Measurements from ENCODE around the gene RAD51B.
A peak's percentile ranks its signal among the peaks of the same experiment; 100 is the strongest.
"Not testable (repeated sequence)": the region's sequence is repeated elsewhere in the genome, so short reads cannot be mapped to it uniquely, and the experiment has no call there.

RAD51B gene

GRCh38 chr14:68210729-68211299, 391.2 kb downstream of the RAD51B start:
- Mint-ChIP-seq H3K27ac (peak overlapping the region; percentile 83), H3K27me3 (no peaks in the 10 kb centered on the region), H3K4me3 (peak overlapping the region; percentile 74), H3K4me1 (peaks cover 22% of the 10 kb centered on the region), H3K36me3 (no peaks in the 10 kb centered on the region), H3K9me3 (no peaks in the 10 kb centered on the region)
- ATAC-seq (ENCODE audit: low read depth): peak; percentile 76
- DNase-seq (ENCODE audit: low spot score in 2 of 2): peak; percentile 26 to 30

GRCh38 chr14:68211421-68211820, 391.8 kb downstream of the RAD51B start:
- Mint-ChIP-seq H3K4me1 (peaks cover 23% of the 10 kb centered on the region), H3K36me3 (no peaks in the 10 kb centered on the region), H3K4me3 (peak overlapping the region; percentile 74), H3K9me3 (no peaks in the 10 kb centered on the region), H3K27me3 (no peaks in the 10 kb centered on the region), H3K27ac (peak overlapping the region; percentile 83)
- DNase-seq (ENCODE audit: low spot score in 2 of 2) (no peak), ATAC-seq (ENCODE audit: low read depth) (no peak)

- Mint-ChIP-seq H3K4me1 (peaks cover 23% of the 10 kb centered on the region), H3K9me3 (no peaks in the 10 kb centered on the region), H3K27ac (no peak overlapping the region), H3K4me3 (no peak overlapping the region), H3K36me3 (no peaks in the 10 kb centered on the region), H3K27me3 (no peaks in the 10 kb centered on the region)
- ATAC-seq (ENCODE audit: low read depth) (no peak), DNase-seq (ENCODE audit: low spot score in 2 of 2) (no peak)
These were observed 392.3 kb downstream of the RAD51B start for GRCh38 chr14:68211886-68212285.

GRCh38 chr14:68212361-68212760, 392.8 kb downstream of the RAD51B start:
- ATAC-seq (ENCODE audit: low read depth) (no peak), DNase-seq (ENCODE audit: low spot score in 2 of 2) (no peak)
- no peaks in the 10 kb centered on the region for H3K9me3 Mint-ChIP-seq
- peaks cover 23% of the 10 kb centered on the region for H3K4me1 Mint-ChIP-seq
- no peaks in the 10 kb centered on the region for H3K36me3 Mint-ChIP-seq
- H3K27ac Mint-ChIP-seq: no peak overlapping the region
- H3K27me3 Mint-ChIP-seq: no peaks in the 10 kb centered on the region
- H3K4me3 Mint-ChIP-seq: no peak overlapping the region

GRCh38 chr14:68214431-68214830, 394.9 kb downstream of the RAD51B start:
- H3K4me3 Mint-ChIP-seq: no peak overlapping the region
- no peaks in the 10 kb centered on the region for H3K36me3 Mint-ChIP-seq
- no peaks in the 10 kb centered on the region for H3K9me3 Mint-ChIP-seq
- no peaks in the 10 kb centered on the region for H3K27me3 Mint-ChIP-seq
- H3K4me1 Mint-ChIP-seq: peaks cover 20% of the 10 kb centered on the region
- H3K27ac Mint-ChIP-seq: no peak overlapping the region
- ATAC-seq (ENCODE audit: low read depth) (no peak), DNase-seq (ENCODE audit: low spot score in 2 of 2) (no peak)

GRCh38 chr14:68215629-68216028, 396.1 kb downstream of the RAD51B start:
- Mint-ChIP-seq H3K27me3 (no peaks in the 10 kb centered on the region), H3K4me3 (no peak overlapping the region), H3K36me3 (no peaks in the 10 kb centered on the region), H3K9me3 (no peaks in the 10 kb centered on the region), H3K27ac (peak overlapping the region; percentile 81), H3K4me1 (peaks cover 17% of the 10 kb centered on the region)
- ATAC-seq (ENCODE audit: low read depth) (peak; percentile 75), DNase-seq (ENCODE audit: low spot score in 2 of 2) (peak in 1 of 2 donors; percentile 39)

GRCh38 chr14:68216079-68216478, 396.5 kb downstream of the RAD51B start:
- H3K9me3 Mint-ChIP-seq: no peaks in the 10 kb centered on the region
- ATAC-seq (ENCODE audit: low read depth): no peak
- peaks cover 12% of the 10 kb centered on the region for H3K4me1 Mint-ChIP-seq
- H3K27me3 Mint-ChIP-seq: no peaks in the 10 kb centered on the region
- no peaks in the 10 kb centered on the region for H3K36me3 Mint-ChIP-seq
- no peak for DNase-seq (ENCODE audit: low spot score in 2 of 2)
- no peak overlapping the region for H3K4me3 Mint-ChIP-seq
- peak overlapping the region; percentile 81 for H3K27ac Mint-ChIP-seq

- H3K36me3 Mint-ChIP-seq: no peaks in the 10 kb centered on the region
- DNase-seq (ENCODE audit: low spot score in 2 of 2) (no peak), ATAC-seq (ENCODE audit: low read depth) (no peak)
- no peak overlapping the region for H3K27ac Mint-ChIP-seq
- H3K27me3 Mint-ChIP-seq: no peaks in the 10 kb centered on the region
- peaks cover 5% of the 10 kb centered on the region for H3K9me3 Mint-ChIP-seq
- no peak overlapping the region for H3K4me3 Mint-ChIP-seq
- H3K4me1 Mint-ChIP-seq: peaks cover 10% of the 10 kb centered on the region
These were observed 397.4 kb downstream of the RAD51B start for GRCh38 chr14:68216957-68217356.

- Mint-ChIP-seq H3K36me3 (no peaks in the 10 kb centered on the region), H3K27ac (no peak overlapping the region), H3K9me3 (peaks cover 5% of the 10 kb centered on the region), H3K27me3 (no peaks in the 10 kb centered on the region), H3K4me1 (peaks cover 10% of the 10 kb centered on the region), H3K4me3 (no peak overlapping the region)
- ATAC-seq (ENCODE audit: low read depth) (no peak), DNase-seq (ENCODE audit: low spot score in 2 of 2) (no peak)
These were observed 398.3 kb downstream of the RAD51B start for GRCh38 chr14:68217791-68218340.

GRCh38 chr14:68219407-68219806, 399.8 kb downstream of the RAD51B start:
- Mint-ChIP-seq H3K9me3 (peaks cover 5% of the 10 kb centered on the region), H3K27ac (no peak overlapping the region), H3K36me3 (no peaks in the 10 kb centered on the region), H3K27me3 (no peaks in the 10 kb centered on the region), H3K4me3 (no peak overlapping the region), H3K4me1 (peaks cover 8% of the 10 kb centered on the region)
- ATAC-seq (ENCODE audit: low read depth): no peak
- DNase-seq (ENCODE audit: low spot score in 2 of 2): no peak

- not testable (repeated sequence) for H3K27ac Mint-ChIP-seq; ATAC-seq (ENCODE audit: low read depth); H3K4me1 Mint-ChIP-seq; DNase-seq (ENCODE audit: low spot score in 2 of 2); H3K27me3 Mint-ChIP-seq; H3K36me3 Mint-ChIP-seq; H3K4me3 Mint-ChIP-seq; H3K9me3 Mint-ChIP-seq
These were observed 401.5 kb downstream of the RAD51B start for GRCh38 chr14:68221046-68221445.

GRCh38 chr14:68222154-68222553, 402.6 kb downstream of the RAD51B start:
- Mint-ChIP-seq H3K9me3 (peaks cover 6% of the 10 kb centered on the region), H3K27ac (no peak overlapping the region), H3K36me3 (no peaks in the 10 kb centered on the region), H3K27me3 (no peaks in the 10 kb centered on the region), H3K4me1 (no peaks in the 10 kb centered on the region), H3K4me3 (no peak overlapping the region)
- DNase-seq (ENCODE audit: low spot score in 2 of 2): no peak
- no peak for ATAC-seq (ENCODE audit: low read depth)

GRCh38 chr14:68222726-68223125, 403.1 kb downstream of the RAD51B start:
- H3K27ac Mint-ChIP-seq: no peak overlapping the region
- no peaks in the 10 kb centered on the region for H3K4me1 Mint-ChIP-seq
- no peaks in the 10 kb centered on the region for H3K27me3 Mint-ChIP-seq
- no peaks in the 10 kb centered on the region for H3K36me3 Mint-ChIP-seq
- ATAC-seq (ENCODE audit: low read depth): no peak
- peaks cover 6% of the 10 kb centered on the region for H3K9me3 Mint-ChIP-seq
- DNase-seq (ENCODE audit: low spot score in 2 of 2): no peak
- no peak overlapping the region for H3K4me3 Mint-ChIP-seq

- H3K4me3 Mint-ChIP-seq: no peak overlapping the region
These were observed 404.1 kb downstream of the RAD51B start for GRCh38 chr14:68223631-68224030.

GRCh38 chr14:68225321-68225720, 405.7 kb downstream of the RAD51B start:
- H3K4me1 Mint-ChIP-seq: no peaks in the 10 kb centered on the region
- peaks cover 6% of the 10 kb centered on the region for H3K9me3 Mint-ChIP-seq
- H3K27ac Mint-ChIP-seq: no peak overlapping the region
- H3K36me3 Mint-ChIP-seq: no peaks in the 10 kb centered on the region
- no peak for DNase-seq (ENCODE audit: low spot score in 2 of 2)
- no peak overlapping the region for H3K4me3 Mint-ChIP-seq
- no peak for ATAC-seq (ENCODE audit: low read depth)
- no peaks in the 10 kb centered on the region for H3K27me3 Mint-ChIP-seq

More at GRCh38 chr14:68223631-68224030, 404.1 kb downstream of the RAD51B start:
- peaks cover 6% of the 10 kb centered on the region for H3K9me3 Mint-ChIP-seq
- no peaks in the 10 kb centered on the region for H3K4me1 Mint-ChIP-seq
- DNase-seq (ENCODE audit: low spot score in 2 of 2): no peak
- H3K36me3 Mint-ChIP-seq: no peaks in the 10 kb centered on the region
- no peak overlapping the region for H3K27ac Mint-ChIP-seq
- H3K27me3 Mint-ChIP-seq: no peaks in the 10 kb centered on the region
- ATAC-seq (ENCODE audit: low read depth): no peak

Data from memory B cell (primary cell).